Activated CD8-positive, alpha-beta T cell treated with anti-CD3 and anti-CD28 coated beads for 36 hours (primary cell): Measurements from ENCODE around the gene FBXO10. TPM values are rescaled to one million over a fixed set of nuclear protein-coding genes. Genes with fewer than 3 reads are reported as not detected.

Experiments
- ATAC-seq: fragments of 200-7000 bp; cut with Tn5 transposase; one replicate; pipeline ENCODE4 v1.10.0; 2021; ENCODE audit warnings: mild to moderate bottlenecking, moderate library complexity
- CTCF ChIA-PET: fragments of 350-600 bp; sonication (Branson Sonifier 250); formaldehyde crosslinking; loops from one replicate; lab custom pipeline; 2021; ENCODE audit warnings: antibody characterized with exemption; lab: Charles Lee
- POLR2A ChIA-PET: fragments of 350-600 bp; sonication (Branson Sonifier 250); formaldehyde crosslinking; loops from one replicate; lab custom pipeline; 2021; ENCODE audit warnings: antibody characterized with exemption; lab: Charles Lee
- DNase-seq: peaks from one replicate; pipeline ENCODE4 v3.0.0-alpha.2; 2020
- H3K27ac Mint-ChIP-seq: one replicate; pipeline ENCODE4 v1.8.0; 2021; ENCODE audit warnings: mild to moderate bottlenecking, mixed read lengths
- H3K27me3 Mint-ChIP-seq: one replicate; pipeline ENCODE4 v1.8.0; 2021; ENCODE audit warnings: mixed read lengths
- H3K36me3 Mint-ChIP-seq: one replicate; pipeline ENCODE4 v1.8.0; 2021; ENCODE audit warnings: low read depth, mixed read lengths
- H3K4me1 Mint-ChIP-seq: one replicate; pipeline ENCODE4 v1.8.0; 2021; ENCODE audit warnings: low read depth, mixed read lengths
- H3K4me3 Mint-ChIP-seq: one replicate; pipeline ENCODE4 v1.8.0; 2021; ENCODE audit warnings: mild to moderate bottlenecking, moderate library complexity, mixed read lengths
- H3K9me3 Mint-ChIP-seq: one replicate; pipeline ENCODE4 v1.8.0; 2021; ENCODE audit warnings: mixed read lengths
- intact Hi-C: fragments of 100-400 bp; cut with micrococcal nuclease; formaldehyde crosslinking; loops from one replicate; pipeline ENCODE4 v1.10.0; 2022
- total RNA-seq, 2 experiments: library from RNA; stranded (reverse); gene quantifications; one replicate each; pipeline ENCODE4 v1.2.3, GENCODE V29; 2021
- TF ChIP-seq, protein P1 (sequence below): fragments of 200-600 bp; IDR thresholded peaks from one replicate; pipeline ENCODE4 v1.8.0; 2022; ENCODE audit warnings: antibody characterized with exemption, mild to moderate bottlenecking

FBXO10 gene
- total RNA-seq, 2 experiments from 2014 or later, result 2.5 to 3.6 TPM

DNA sequence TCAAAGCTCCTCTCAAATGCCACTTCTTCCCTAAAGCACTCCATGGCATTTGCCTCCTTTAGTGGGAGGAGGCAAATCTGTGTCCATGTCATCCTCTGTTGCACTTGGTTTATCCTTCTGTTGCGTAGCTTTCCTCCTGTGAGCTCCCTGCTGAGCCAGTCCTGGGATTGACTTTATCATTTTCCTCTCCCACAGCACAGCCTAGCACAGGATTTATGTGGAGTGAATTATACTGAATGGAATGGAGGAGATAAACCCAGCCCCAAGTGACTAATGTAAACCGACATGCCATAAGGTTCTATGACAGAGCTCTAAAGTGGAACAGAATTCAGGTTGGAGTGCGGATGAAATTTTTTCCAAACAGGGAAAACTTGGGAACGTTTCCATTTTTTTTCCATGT is 42.6 kb upstream of the FBXO10 start:
- no peaks in the 10 kb centered on the region for H3K36me3 Mint-ChIP-seq
- intact Hi-C loops, result no loop called here

DNA sequence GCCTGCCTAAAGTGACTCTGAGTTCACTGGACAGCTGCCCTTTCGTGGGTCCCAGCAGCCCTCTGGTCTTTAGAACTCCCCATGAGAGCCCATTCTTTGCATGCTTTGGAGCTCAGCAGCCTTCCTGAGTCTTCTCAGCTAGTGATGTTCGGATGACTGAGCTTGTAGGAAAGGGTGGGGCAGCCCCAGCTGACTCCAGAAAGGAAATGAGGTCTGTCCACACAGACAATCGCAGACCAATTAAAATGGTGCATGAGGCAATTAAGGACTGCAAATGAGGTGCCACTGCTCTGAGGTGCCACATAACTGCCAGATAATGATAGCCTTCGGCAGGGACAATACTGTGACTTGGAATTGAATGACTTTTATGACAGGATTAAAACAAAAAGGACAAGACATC is 41.7 kb upstream of the FBXO10 start:
- H3K4me1 Mint-ChIP-seq, result no peaks in the 10 kb centered on the region
- DNase-seq, result no peak
- no peaks in the 10 kb centered on the region for H3K27me3 Mint-ChIP-seq
- H3K4me3 Mint-ChIP-seq, result no peak overlapping the region
- intact Hi-C loops, result no loop called here
- POLR2A ChIA-PET, result no interaction called here
- H3K9me3 Mint-ChIP-seq, result no peaks in the 10 kb centered on the region
- H3K27ac Mint-ChIP-seq, result no peak overlapping the region
- no peak for ATAC-seq
- CTCF ChIA-PET, result no interaction called here
- TF ChIP-seq, protein P1, sequence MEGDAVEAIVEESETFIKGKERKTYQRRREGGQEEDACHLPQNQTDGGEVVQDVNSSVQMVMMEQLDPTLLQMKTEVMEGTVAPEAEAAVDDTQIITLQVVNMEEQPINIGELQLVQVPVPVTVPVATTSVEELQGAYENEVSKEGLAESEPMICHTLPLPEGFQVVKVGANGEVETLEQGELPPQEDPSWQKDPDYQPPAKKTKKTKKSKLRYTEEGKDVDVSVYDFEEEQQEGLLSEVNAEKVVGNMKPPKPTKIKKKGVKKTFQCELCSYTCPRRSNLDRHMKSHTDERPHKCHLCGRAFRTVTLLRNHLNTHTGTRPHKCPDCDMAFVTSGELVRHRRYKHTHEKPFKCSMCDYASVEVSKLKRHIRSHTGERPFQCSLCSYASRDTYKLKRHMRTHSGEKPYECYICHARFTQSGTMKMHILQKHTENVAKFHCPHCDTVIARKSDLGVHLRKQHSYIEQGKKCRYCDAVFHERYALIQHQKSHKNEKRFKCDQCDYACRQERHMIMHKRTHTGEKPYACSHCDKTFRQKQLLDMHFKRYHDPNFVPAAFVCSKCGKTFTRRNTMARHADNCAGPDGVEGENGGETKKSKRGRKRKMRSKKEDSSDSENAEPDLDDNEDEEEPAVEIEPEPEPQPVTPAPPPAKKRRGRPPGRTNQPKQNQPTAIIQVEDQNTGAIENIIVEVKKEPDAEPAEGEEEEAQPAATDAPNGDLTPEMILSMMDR, result no peak
- no peaks in the 10 kb centered on the region for H3K36me3 Mint-ChIP-seq

More for the DNA sequence above, 42.6 kb upstream of the FBXO10 start:
- DNase-seq (no peak), ATAC-seq (no peak)
- Mint-ChIP-seq H3K4me3 (no peak overlapping the region), H3K27me3 (no peaks in the 10 kb centered on the region), H3K4me1 (no peaks in the 10 kb centered on the region), H3K27ac (no peak overlapping the region), H3K9me3 (no peaks in the 10 kb centered on the region)
- ChIA-PET POLR2A (no interaction called here), CTCF (no interaction called here)
- TF ChIP-seq, protein P1, result no peak

DNA sequence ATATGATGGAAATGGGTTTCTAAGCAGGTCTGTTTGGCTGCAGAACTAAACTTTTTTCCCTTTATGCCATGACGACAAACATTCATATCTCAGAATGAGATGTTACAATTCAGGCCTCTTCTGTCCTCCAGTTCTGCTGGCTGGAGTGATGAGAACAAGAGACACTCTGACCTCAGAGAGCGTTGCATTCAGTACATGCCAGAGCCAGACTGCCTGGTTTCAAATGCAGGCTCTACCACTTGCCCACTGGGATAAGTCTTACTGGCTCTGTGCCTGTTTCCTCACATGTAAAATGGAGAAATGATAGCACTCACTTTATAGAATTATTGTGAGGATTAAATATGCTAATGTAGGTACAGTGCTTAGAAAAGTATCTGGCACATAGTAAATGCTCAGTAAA is 41.0 kb upstream of the FBXO10 start:
- Mint-ChIP-seq H3K4me1 (no peaks in the 10 kb centered on the region), H3K27ac (no peak overlapping the region), H3K4me3 (no peak overlapping the region), H3K9me3 (no peaks in the 10 kb centered on the region), H3K36me3 (no peaks in the 10 kb centered on the region), H3K27me3 (no peaks in the 10 kb centered on the region)
- DNase-seq, result no peak
- TF ChIP-seq, protein P1, result no peak
- intact Hi-C loops, result no loop called here
- ChIA-PET POLR2A (no interaction called here), CTCF (no interaction called here)
- ATAC-seq, result no peak

DNA sequence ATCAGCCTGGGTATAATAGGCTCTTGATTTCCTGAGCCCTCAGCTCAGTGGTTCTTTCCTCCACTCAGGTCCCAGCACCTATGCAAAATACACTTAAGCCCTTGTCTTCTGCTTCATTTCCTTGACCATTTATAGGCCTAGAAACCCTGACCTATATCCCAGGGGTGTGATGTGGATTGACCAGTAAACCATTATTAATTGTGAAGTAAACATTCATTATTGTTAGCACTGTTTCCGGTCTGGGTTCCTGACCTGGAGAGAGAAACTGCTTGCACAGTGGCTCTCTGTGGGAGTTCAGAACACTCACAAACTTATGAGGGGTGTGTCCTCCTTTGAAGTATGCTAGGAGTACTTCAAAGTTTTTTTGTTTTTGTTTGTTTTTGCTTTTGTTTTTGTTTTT is 35.8 kb upstream of the FBXO10 start:
- intact Hi-C loops, result no loop called here
- no peaks in the 10 kb centered on the region for H3K9me3 Mint-ChIP-seq
- TF ChIP-seq, protein P1, result no peak
- H3K4me1 Mint-ChIP-seq, result no peaks in the 10 kb centered on the region
- no peak overlapping the region for H3K4me3 Mint-ChIP-seq
- ATAC-seq, result no peak
- H3K27ac Mint-ChIP-seq, result no peak overlapping the region
- peaks cover 10% of the 10 kb centered on the region for H3K27me3 Mint-ChIP-seq
- H3K36me3 Mint-ChIP-seq, result no peaks in the 10 kb centered on the region
- ChIA-PET CTCF (interaction anchor here (1.0 to 1.1 kb wide), 2 partner anchors 18 to 30 kb away, joined by 3 to 4 read pairs; no protein-coding TSS in a partner anchor), POLR2A (no interaction called here)
- DNase-seq, result no peak

DNA sequence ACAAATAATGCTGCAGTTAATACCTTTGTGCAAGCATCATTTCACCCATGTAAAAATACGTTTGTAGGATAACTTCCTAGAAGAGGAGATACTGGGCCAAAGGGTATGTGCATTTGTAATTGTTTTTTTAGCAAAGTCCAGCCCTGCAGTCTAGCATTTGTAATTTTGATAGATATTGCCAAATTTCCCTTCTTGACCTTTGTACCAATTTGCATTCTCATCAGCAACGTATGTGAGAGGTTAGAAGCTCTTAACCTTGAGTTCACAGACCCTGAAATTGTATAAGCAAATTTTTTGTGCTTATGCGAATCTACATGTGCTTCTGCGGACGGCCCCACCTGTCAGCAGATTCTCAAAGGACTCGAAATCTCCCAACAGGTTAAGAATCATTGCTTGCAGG is 34.8 kb upstream of the FBXO10 start:
- ChIA-PET POLR2A (no interaction called here), CTCF (interaction anchor here (1.0 to 1.1 kb wide), 2 partner anchors 17 to 29 kb away, joined by 3 to 4 read pairs; no protein-coding TSS in a partner anchor)
- TF ChIP-seq, protein P1, result no peak
- no peaks in the 10 kb centered on the region for H3K4me1 Mint-ChIP-seq
- DNase-seq (no peak), ATAC-seq (no peak)
- intact Hi-C loops, result no loop called here
- H3K4me3 Mint-ChIP-seq, result no peak overlapping the region
- H3K27ac Mint-ChIP-seq, result no peak overlapping the region
- H3K9me3 Mint-ChIP-seq, result no peaks in the 10 kb centered on the region
- H3K36me3 Mint-ChIP-seq, result no peaks in the 10 kb centered on the region
- H3K27me3 Mint-ChIP-seq, result peaks cover 10% of the 10 kb centered on the region
